Measurements from ENCODE around the gene EPB41L4B. TPM values are rescaled to one million over a fixed set of nuclear protein-coding genes. Genes with fewer than 3 reads are reported as not detected.
A peak's percentile ranks its signal among the peaks of the same experiment; 100 is the strongest.

Gene EPB41L4B
- total and polyA plus RNA-seq, 4 donors = 0.63 to 23.0 (median 1.0) TPM

GRCh38 chr9:109245310-109245897, 75.5 kb downstream of the EPB41L4B start:
- 86 to 91% methylated on average over 6 of the region's 6 CpGs for WGBS, 2 donors
- no peaks in the 10 kb centered on the region for H3K9me3 ChIP-seq (ENCODE audit: control insufficient read depth, low read length)
- no peak overlapping the region for H3K4me3 ChIP-seq (ENCODE audit: low read length in 2 of 2)
- H3K27me3 ChIP-seq (ENCODE audit: control insufficient read depth in 1 of 2, insufficient read depth in 2 of 2, low read length in 1 of 2) = no peaks in the 10 kb centered on the region
- no peaks in the 10 kb centered on the region for H3K36me3 ChIP-seq (ENCODE audit: control insufficient read depth in 1 of 2, insufficient read depth in 2 of 2, low read length in 1 of 2)
- no peak for DNase-seq
- H3K27ac ChIP-seq (ENCODE audit: low read depth in 1 of 2, low read length in 2 of 2) = no peak overlapping the region
- intact Hi-C loops (cut with DNase I) = loop anchor here in 1 of 2 donors (2.0 kb wide), 1 partner anchor 73 kb away; no protein-coding TSS in a partner anchor
- no peak for ATAC-seq (ENCODE audit: low FRiP score)
- no peaks in the 10 kb centered on the region for H3K4me1 ChIP-seq (ENCODE audit: control insufficient read depth in 1 of 2, insufficient read depth in 2 of 2, low read length in 2 of 2)

- Histone ChIP-seq H3K9me3 (ENCODE audit: control insufficient read depth, low read length) (no peaks in the 10 kb centered on the region), H3K4me1 (ENCODE audit: control insufficient read depth in 1 of 2, insufficient read depth in 2 of 2, low read length in 2 of 2) (no peaks in the 10 kb centered on the region), H3K27me3 (ENCODE audit: control insufficient read depth in 1 of 2, insufficient read depth in 2 of 2, low read length in 1 of 2) (no peaks in the 10 kb centered on the region), H3K36me3 (ENCODE audit: control insufficient read depth in 1 of 2, insufficient read depth in 2 of 2, low read length in 1 of 2) (no peaks in the 10 kb centered on the region), H3K27ac (ENCODE audit: low read depth in 1 of 2, low read length in 2 of 2) (no peak overlapping the region), H3K4me3 (ENCODE audit: low read length in 2 of 2) (no peak overlapping the region)
- 26 to 32% methylated on average over 9 of the region's 9 CpGs for WGBS, 2 donors
- DNase-seq (peak; percentile 79 to 90), ATAC-seq (ENCODE audit: low FRiP score) (peak; percentile 88)
- intact Hi-C loops (cut with DNase I) = loop anchor here (1.0 to 2.0 kb wide), 2 partner anchors 74 to 77 kb away; partner anchors contain the start of gene EPB41L4B (in 1 of the 2)
These were observed 76.4 kb downstream of the EPB41L4B start for GRCh38 chr9:109244179-109245132.

GRCh38 chr9:109242741-109243140, 78.1 kb downstream of the EPB41L4B start:
- H3K4me3 ChIP-seq (ENCODE audit: low read length in 2 of 2) = no peak overlapping the region
- H3K27me3 ChIP-seq (ENCODE audit: control insufficient read depth in 1 of 2, insufficient read depth in 2 of 2, low read length in 1 of 2) = no peaks in the 10 kb centered on the region
- H3K36me3 ChIP-seq (ENCODE audit: control insufficient read depth in 1 of 2, insufficient read depth in 2 of 2, low read length in 1 of 2) = no peaks in the 10 kb centered on the region
- 72 to 79% methylated on average over 2 of the region's 2 CpGs for WGBS, 2 donors
- DNase-seq (no peak), ATAC-seq (ENCODE audit: low FRiP score) (no peak)
- no peak overlapping the region for H3K27ac ChIP-seq (ENCODE audit: low read depth in 1 of 2, low read length in 2 of 2)
- no peaks in the 10 kb centered on the region for H3K9me3 ChIP-seq (ENCODE audit: control insufficient read depth, low read length)
- intact Hi-C loops (cut with DNase I) = no loop called here
- H3K4me1 ChIP-seq (ENCODE audit: control insufficient read depth in 1 of 2, insufficient read depth in 2 of 2, low read length in 2 of 2) = no peaks in the 10 kb centered on the region

DNA sequence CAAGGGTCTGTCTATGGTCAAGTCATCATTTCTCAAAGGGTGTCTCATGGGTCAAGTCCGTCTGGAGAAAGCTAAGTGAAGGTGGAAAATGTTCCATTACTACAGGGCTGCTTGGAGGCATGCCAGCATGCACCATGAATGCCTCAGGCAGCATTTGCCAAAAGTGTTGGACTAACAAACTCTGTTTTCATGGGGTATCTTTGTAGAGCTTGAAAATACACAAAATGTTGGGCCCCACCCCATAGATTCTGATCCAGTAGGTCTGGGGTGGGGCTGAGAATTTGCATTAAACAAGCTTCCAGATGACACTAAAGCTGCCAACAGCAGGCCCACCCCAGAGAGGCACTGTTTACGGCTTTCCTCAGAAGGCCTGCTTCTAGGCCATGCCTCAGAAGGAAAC, 78.8 kb downstream of the EPB41L4B start:
- Histone ChIP-seq H3K9me3 (ENCODE audit: control insufficient read depth, low read length) (no peaks in the 10 kb centered on the region), H3K27ac (ENCODE audit: low read depth in 1 of 2, low read length in 2 of 2) (no peak overlapping the region), H3K4me3 (ENCODE audit: low read length in 2 of 2) (no peak overlapping the region), H3K36me3 (ENCODE audit: control insufficient read depth in 1 of 2, insufficient read depth in 2 of 2, low read length in 1 of 2) (no peaks in the 10 kb centered on the region), H3K4me1 (ENCODE audit: control insufficient read depth in 1 of 2, insufficient read depth in 2 of 2, low read length in 2 of 2) (no peaks in the 10 kb centered on the region), H3K27me3 (ENCODE audit: control insufficient read depth in 1 of 2, insufficient read depth in 2 of 2, low read length in 1 of 2) (no peaks in the 10 kb centered on the region)
- no peak for DNase-seq
- intact Hi-C loops (cut with DNase I) = no loop called here
- ATAC-seq (ENCODE audit: low FRiP score) = no peak
- 50 to 56% methylated on average over 2 of the region's 2 CpGs for WGBS, 2 donors

DNA sequence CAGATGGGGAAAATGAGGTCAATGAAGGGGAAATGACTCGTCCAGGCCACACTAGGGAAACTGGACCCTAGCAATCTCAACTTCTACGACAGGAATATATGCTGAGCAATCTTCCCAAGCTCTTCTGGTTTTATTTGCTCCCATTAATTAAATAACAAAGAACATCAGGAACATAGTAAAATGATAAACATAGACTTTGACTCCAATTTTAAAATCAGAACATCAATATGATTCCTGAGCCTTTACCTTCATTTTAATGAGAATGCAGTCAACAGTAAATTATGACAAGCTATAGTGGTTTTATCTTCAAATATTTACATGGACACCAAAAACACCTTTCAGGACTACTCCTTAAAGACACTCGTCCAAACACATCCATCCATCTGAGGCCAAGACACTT, 79.7 kb downstream of the EPB41L4B start:
- Histone ChIP-seq H3K9me3 (ENCODE audit: control insufficient read depth, low read length) (no peaks in the 10 kb centered on the region), H3K36me3 (ENCODE audit: control insufficient read depth in 1 of 2, insufficient read depth in 2 of 2, low read length in 1 of 2) (no peaks in the 10 kb centered on the region), H3K27ac (ENCODE audit: low read depth in 1 of 2, low read length in 2 of 2) (no peak overlapping the region), H3K4me1 (ENCODE audit: control insufficient read depth in 1 of 2, insufficient read depth in 2 of 2, low read length in 2 of 2) (no peaks in the 10 kb centered on the region), H3K4me3 (ENCODE audit: low read length in 2 of 2) (no peak overlapping the region), H3K27me3 (ENCODE audit: control insufficient read depth in 1 of 2, insufficient read depth in 2 of 2, low read length in 1 of 2) (no peaks in the 10 kb centered on the region)
- 94 to 95% methylated on average over 3 of the region's 3 CpGs for whole genome bisulfite sequencing, 2 donors
- ATAC-seq (ENCODE audit: low FRiP score) (no peak), DNase-seq (no peak)
- intact Hi-C loops (cut with DNase I) = no loop called here

DNA sequence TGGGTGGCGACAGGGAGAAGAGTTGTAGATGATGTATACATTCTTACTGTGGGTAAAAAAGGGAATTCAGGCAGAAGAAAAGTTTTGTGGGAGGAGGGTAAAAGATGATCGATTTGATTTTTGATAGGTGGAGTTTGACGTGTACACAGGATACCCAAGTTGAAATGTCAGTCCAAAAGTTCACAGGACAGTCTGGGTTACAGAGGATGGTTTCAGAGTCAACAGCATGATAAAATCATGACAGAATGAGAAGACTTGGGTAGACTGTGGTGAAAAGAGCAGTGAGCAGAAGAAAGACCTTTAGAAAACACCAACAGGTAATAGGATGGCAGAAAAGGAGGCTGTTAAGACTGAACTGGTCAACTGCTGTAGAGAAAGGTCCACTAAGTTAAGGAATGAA, 81.6 kb downstream of the EPB41L4B start:
- no peaks in the 10 kb centered on the region for H3K27me3 ChIP-seq (ENCODE audit: control insufficient read depth in 1 of 2, insufficient read depth in 2 of 2, low read length in 1 of 2)
- 97 to 99% methylated on average over 3 of the region's 3 CpGs for WGBS, 2 donors
- ATAC-seq (ENCODE audit: low FRiP score) (no peak), DNase-seq (no peak)
- no peaks in the 10 kb centered on the region for H3K9me3 ChIP-seq (ENCODE audit: control insufficient read depth, low read length)
- no peak overlapping the region for H3K4me3 ChIP-seq (ENCODE audit: low read length in 2 of 2)
- H3K36me3 ChIP-seq (ENCODE audit: control insufficient read depth in 1 of 2, insufficient read depth in 2 of 2, low read length in 1 of 2) = no peaks in the 10 kb centered on the region
- H3K4me1 ChIP-seq (ENCODE audit: control insufficient read depth in 1 of 2, insufficient read depth in 2 of 2, low read length in 2 of 2) = no peaks in the 10 kb centered on the region
- no peak overlapping the region for H3K27ac ChIP-seq (ENCODE audit: low read depth in 1 of 2, low read length in 2 of 2)
- intact Hi-C loops (cut with DNase I) = no loop called here

DNA sequence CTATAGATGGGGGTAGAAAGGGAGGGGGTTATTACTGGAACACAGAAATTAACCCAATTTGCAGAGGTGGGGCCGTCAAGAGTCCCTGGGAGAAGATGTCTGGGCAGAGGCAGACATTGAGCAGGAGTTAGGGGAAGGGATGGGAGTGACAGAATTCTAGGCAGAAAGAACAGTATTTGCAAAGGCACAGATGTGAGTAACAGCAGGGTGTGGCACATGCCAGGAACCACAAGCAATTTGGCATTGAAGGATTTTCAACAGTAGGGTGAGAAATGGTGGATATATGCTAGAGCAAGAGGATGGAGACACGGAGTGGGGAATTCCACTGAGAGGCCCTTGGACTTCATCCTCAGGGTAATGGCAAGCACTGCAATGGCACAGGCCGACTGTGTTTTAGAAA, 82.2 kb downstream of the EPB41L4B start:
- ATAC-seq (ENCODE audit: low FRiP score) (no peak), DNase-seq (no peak)
- no peaks in the 10 kb centered on the region for H3K9me3 ChIP-seq (ENCODE audit: control insufficient read depth, low read length)
- intact Hi-C loops (cut with DNase I) = no loop called here
- H3K4me1 ChIP-seq (ENCODE audit: control insufficient read depth in 1 of 2, insufficient read depth in 2 of 2, low read length in 2 of 2) = no peaks in the 10 kb centered on the region
- H3K4me3 ChIP-seq (ENCODE audit: low read length in 2 of 2) = no peak overlapping the region
- no peaks in the 10 kb centered on the region for H3K27me3 ChIP-seq (ENCODE audit: control insufficient read depth in 1 of 2, insufficient read depth in 2 of 2, low read length in 1 of 2)
- no peak overlapping the region for H3K27ac ChIP-seq (ENCODE audit: low read depth in 1 of 2, low read length in 2 of 2)
- 87 to 92% methylated on average over 3 of the region's 3 CpGs for WGBS, 2 donors
- H3K36me3 ChIP-seq (ENCODE audit: control insufficient read depth in 1 of 2, insufficient read depth in 2 of 2, low read length in 1 of 2) = no peaks in the 10 kb centered on the region

DNA sequence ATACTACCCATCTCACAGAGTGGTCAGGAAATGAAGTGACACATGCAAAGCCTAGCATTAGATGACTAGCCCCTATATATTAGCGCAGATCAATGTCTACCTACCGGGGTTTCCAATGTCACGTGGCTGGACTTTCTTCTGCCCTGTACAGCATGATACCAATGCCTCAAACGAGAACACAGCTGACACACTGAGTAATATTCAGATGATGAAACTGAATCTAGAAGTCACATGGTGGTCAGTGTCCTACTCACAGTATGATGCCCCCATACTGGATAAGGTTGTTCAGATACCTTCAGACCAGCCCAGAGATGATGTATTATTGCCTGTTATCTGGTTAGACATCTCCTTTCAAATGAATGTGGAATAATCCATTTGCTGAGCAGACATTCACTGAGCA, 82.7 kb downstream of the EPB41L4B start:
- Histone ChIP-seq H3K4me3 (ENCODE audit: low read length in 2 of 2) (no peak overlapping the region), H3K36me3 (ENCODE audit: control insufficient read depth in 1 of 2, insufficient read depth in 2 of 2, low read length in 1 of 2) (no peaks in the 10 kb centered on the region), H3K27ac (ENCODE audit: low read depth in 1 of 2, low read length in 2 of 2) (no peak overlapping the region), H3K9me3 (ENCODE audit: control insufficient read depth, low read length) (no peaks in the 10 kb centered on the region), H3K4me1 (ENCODE audit: control insufficient read depth in 1 of 2, insufficient read depth in 2 of 2, low read length in 2 of 2) (no peaks in the 10 kb centered on the region), H3K27me3 (ENCODE audit: control insufficient read depth in 1 of 2, insufficient read depth in 2 of 2, low read length in 1 of 2) (no peaks in the 10 kb centered on the region)
- no peak for DNase-seq
- ATAC-seq (ENCODE audit: low FRiP score) = no peak
- WGBS, 2 donors = 92 to 95% methylated on average over 4 of the region's 4 CpGs
- intact Hi-C loops (cut with DNase I) = no loop called here

Data from aorta (tissue), 5 donors.